IPS-20b (cell line): ENCODE data around the gene SPRTN.

ENCODE experiments used
- H3K27ac ChIP-seq: one replicate; pipeline ENCODE4 v1.5.1; 2013; ENCODE audit warnings: low read length
- H3K27me3 ChIP-seq: 2 replicates; pipeline ENCODE4 v1.6.1; 2013; ENCODE audit warnings: mild to moderate bottlenecking, low read length, inconsistent platforms; ENCODE audit not compliant: insufficient read depth
- H3K36me3 ChIP-seq: 2 replicates; pipeline ENCODE4 v1.6.1; 2013; ENCODE audit warnings: low read depth, mild to moderate bottlenecking, inconsistent platforms, low read length, moderate library complexity; ENCODE audit not compliant: insufficient read depth
- H3K4me1 ChIP-seq: 2 replicates; pipeline ENCODE4 v1.6.1; 2013; ENCODE audit warnings: mild to moderate bottlenecking, control low read depth, inconsistent platforms, low read length, moderate library complexity; ENCODE audit not compliant: insufficient read depth
- H3K4me3 ChIP-seq: 2 replicates; pipeline ENCODE4 v1.5.1; 2013; ENCODE audit warnings: mild to moderate bottlenecking, low read length, inconsistent platforms
- H3K9ac ChIP-seq: 2 replicates; pipeline ENCODE4 v1.6.1; 2013; ENCODE audit warnings: low read depth, mild to moderate bottlenecking, inconsistent platforms, low read length, moderate library complexity
- H3K9me3 ChIP-seq: 2 replicates; pipeline ENCODE4 v1.6.1; 2013; ENCODE audit warnings: mild to moderate bottlenecking, low read depth, low read length, inconsistent platforms; ENCODE audit not compliant: insufficient read depth

SPRTN gene, protein sequence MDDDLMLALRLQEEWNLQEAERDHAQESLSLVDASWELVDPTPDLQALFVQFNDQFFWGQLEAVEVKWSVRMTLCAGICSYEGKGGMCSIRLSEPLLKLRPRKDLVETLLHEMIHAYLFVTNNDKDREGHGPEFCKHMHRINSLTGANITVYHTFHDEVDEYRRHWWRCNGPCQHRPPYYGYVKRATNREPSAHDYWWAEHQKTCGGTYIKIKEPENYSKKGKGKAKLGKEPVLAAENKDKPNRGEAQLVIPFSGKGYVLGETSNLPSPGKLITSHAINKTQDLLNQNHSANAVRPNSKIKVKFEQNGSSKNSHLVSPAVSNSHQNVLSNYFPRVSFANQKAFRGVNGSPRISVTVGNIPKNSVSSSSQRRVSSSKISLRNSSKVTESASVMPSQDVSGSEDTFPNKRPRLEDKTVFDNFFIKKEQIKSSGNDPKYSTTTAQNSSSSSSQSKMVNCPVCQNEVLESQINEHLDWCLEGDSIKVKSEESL

GRCh38 chr1:231338270-231339128, at the start of gene SPRTN:
SPRTN (plus strand) TSS chr1:231338293; CDS start chr1:231338384, 91 bp downstream.
- Histone ChIP-seq H3K9me3 (no peaks in the 10 kb centered on the region), H3K27ac (peak within 1 kb of the TSS; percentile 59), H3K4me3 (peak within 1 kb of the TSS; percentile 98), H3K4me1 (peaks cover 18% of the 10 kb centered on the region), H3K36me3 (peaks cover 24% of the 10 kb centered on the region), H3K9ac (peak within 1 kb of the TSS; percentile 96), H3K27me3 (no peaks in the 10 kb centered on the region)

GRCh38 chr1:231295938-231296337, 42.2 kb upstream of the SPRTN start:
- no peaks in the 10 kb centered on the region for H3K4me1 ChIP-seq
- no peaks in the 10 kb centered on the region for H3K9me3 ChIP-seq
- H3K4me3 ChIP-seq: no peak overlapping the region
- H3K9ac ChIP-seq: no peak overlapping the region
- H3K36me3 ChIP-seq: no peaks in the 10 kb centered on the region
- H3K27me3 ChIP-seq: no peaks in the 10 kb centered on the region
- H3K27ac ChIP-seq: no peak overlapping the region

GRCh38 chr1:231301990-231302389, 36.1 kb upstream of the SPRTN start:
- Histone ChIP-seq H3K9me3 (no peaks in the 10 kb centered on the region), H3K27me3 (no peaks in the 10 kb centered on the region; the same call in 1 of the 2 replicates), H3K27ac (no peak overlapping the region), H3K4me3 (no peak overlapping the region), H3K36me3 (no peaks in the 10 kb centered on the region), H3K4me1 (no peaks in the 10 kb centered on the region), H3K9ac (no peak overlapping the region)

DNA sequence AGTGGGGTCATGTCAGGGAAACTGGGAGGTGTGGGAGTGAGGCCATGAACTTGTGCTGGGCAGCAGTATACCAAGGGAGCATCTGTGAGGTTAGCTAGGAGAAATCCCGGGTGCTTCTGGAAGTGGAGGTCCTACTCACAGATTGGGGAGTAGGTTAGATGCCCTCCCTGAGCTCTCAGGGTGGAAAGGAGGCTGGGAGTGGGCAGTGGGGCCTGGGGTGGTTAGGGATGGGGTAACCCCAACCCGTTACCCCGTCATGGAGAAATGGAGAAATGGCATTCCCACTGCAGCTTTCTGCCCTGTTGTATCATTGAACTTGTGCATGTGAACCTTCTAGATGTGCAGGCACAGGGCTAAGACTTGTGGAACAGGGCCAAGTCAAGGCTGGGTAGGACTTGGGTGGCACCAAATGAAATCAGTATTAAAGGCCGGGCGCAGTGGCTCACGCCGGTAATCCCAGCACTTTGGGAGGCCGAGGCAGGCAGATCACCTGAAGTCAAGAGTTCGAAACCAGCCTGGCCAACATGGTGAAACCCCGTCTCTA, 27.6 kb upstream of the SPRTN start:
- Histone ChIP-seq H3K27ac (no peak overlapping the region), H3K4me3 (no peak overlapping the region), H3K27me3 (no peaks in the 10 kb centered on the region; the same call in 1 of the 2 replicates), H3K36me3 (no peaks in the 10 kb centered on the region), H3K9ac (no peak overlapping the region), H3K9me3 (no peaks in the 10 kb centered on the region), H3K4me1 (no peaks in the 10 kb centered on the region)

GRCh38 chr1:231311720-231312431, 26.2 kb upstream of the SPRTN start:
- H3K4me3 ChIP-seq: no peak overlapping the region
- no peak overlapping the region for H3K9ac ChIP-seq
- H3K27me3 ChIP-seq: no peaks in the 10 kb centered on the region; the same call in 1 of the 2 replicates
- no peaks in the 10 kb centered on the region for H3K9me3 ChIP-seq
- no peaks in the 10 kb centered on the region for H3K4me1 ChIP-seq
- H3K36me3 ChIP-seq: no peaks in the 10 kb centered on the region
- H3K27ac ChIP-seq: no peak overlapping the region

GRCh38 chr1:231312432-231312788, 25.7 kb upstream of the SPRTN start:
- no peaks in the 10 kb centered on the region for H3K36me3 ChIP-seq

GRCh38 chr1:231313661-231314060, 24.4 kb upstream of the SPRTN start:
- H3K36me3 ChIP-seq: no peaks in the 10 kb centered on the region
- no peak overlapping the region for H3K9ac ChIP-seq
- H3K4me3 ChIP-seq: no peak overlapping the region
- no peaks in the 10 kb centered on the region for H3K4me1 ChIP-seq
- no peaks in the 10 kb centered on the region for H3K9me3 ChIP-seq
- H3K27ac ChIP-seq: no peak overlapping the region
- H3K27me3 ChIP-seq: no peaks in the 10 kb centered on the region; the same call in 1 of the 2 replicates

More at GRCh38 chr1:231312432-231312788, 25.7 kb upstream of the SPRTN start:
- H3K9me3 ChIP-seq: no peaks in the 10 kb centered on the region
- no peak overlapping the region for H3K9ac ChIP-seq
- H3K4me3 ChIP-seq: no peak overlapping the region
- H3K27me3 ChIP-seq: no peaks in the 10 kb centered on the region; the same call in 1 of the 2 replicates
- no peaks in the 10 kb centered on the region for H3K4me1 ChIP-seq
- H3K27ac ChIP-seq: no peak overlapping the region

- H3K4me1 ChIP-seq: no peaks in the 10 kb centered on the region
- no peak overlapping the region for H3K9ac ChIP-seq
- H3K27me3 ChIP-seq: no peaks in the 10 kb centered on the region; the same call in 1 of the 2 replicates
- no peak overlapping the region for H3K27ac ChIP-seq
- no peaks in the 10 kb centered on the region for H3K36me3 ChIP-seq
- no peaks in the 10 kb centered on the region for H3K9me3 ChIP-seq
- no peak overlapping the region for H3K4me3 ChIP-seq
Measured at GRCh38 chr1:231315887-231316286, 22.2 kb upstream of the SPRTN start.

DNA sequence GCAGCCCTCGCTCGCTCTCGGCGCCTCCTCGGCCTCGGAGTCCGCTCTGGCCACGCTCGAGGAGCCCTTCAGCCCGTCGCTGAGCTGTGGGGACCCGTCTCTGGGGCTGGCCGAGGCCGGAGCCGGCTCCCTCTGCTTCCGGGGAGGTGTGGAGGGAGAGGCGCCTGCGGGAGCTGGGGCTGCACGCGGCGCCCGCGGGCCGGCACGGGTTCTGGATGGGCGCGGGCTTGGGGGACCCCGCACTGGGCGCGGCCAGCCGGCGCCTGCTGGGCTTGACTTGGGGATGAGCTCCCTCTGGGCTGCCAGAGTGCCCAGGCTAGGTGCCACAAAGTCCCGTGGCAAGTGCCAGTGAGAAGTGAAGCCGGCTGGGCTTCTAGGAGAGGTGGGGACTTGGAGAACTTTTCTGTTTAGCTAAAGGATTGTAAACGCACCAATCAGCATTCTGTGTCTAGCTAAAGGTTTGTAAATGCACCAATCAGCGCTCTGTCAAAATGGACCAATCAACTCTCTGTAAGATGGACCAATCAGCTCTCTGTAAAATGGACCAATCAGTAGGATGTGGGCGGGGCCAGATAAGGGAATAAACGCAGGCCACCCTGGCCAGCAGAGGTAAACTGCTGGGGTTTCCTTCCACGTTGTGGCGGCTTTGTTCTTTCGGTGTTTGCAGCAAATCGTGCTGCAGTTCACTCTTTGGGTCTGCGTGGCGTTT, 20.6 kb upstream of the SPRTN start:
- H3K27ac ChIP-seq: no peak overlapping the region
- H3K36me3 ChIP-seq: no peaks in the 10 kb centered on the region
- H3K9me3 ChIP-seq: no peaks in the 10 kb centered on the region
- no peaks in the 10 kb centered on the region; the same call in 1 of the 2 replicates for H3K27me3 ChIP-seq
- no peaks in the 10 kb centered on the region for H3K4me1 ChIP-seq
- H3K9ac ChIP-seq: no peak overlapping the region
- no peak overlapping the region for H3K4me3 ChIP-seq

GRCh38 chr1:231318015-231318355, 20.1 kb upstream of the SPRTN start:
- Histone ChIP-seq H3K4me1 (no peaks in the 10 kb centered on the region), H3K9me3 (no peaks in the 10 kb centered on the region), H3K36me3 (no peaks in the 10 kb centered on the region), H3K27ac (no peak overlapping the region), H3K27me3 (no peaks in the 10 kb centered on the region), H3K9ac (no peak overlapping the region), H3K4me3 (no peak overlapping the region)

DNA sequence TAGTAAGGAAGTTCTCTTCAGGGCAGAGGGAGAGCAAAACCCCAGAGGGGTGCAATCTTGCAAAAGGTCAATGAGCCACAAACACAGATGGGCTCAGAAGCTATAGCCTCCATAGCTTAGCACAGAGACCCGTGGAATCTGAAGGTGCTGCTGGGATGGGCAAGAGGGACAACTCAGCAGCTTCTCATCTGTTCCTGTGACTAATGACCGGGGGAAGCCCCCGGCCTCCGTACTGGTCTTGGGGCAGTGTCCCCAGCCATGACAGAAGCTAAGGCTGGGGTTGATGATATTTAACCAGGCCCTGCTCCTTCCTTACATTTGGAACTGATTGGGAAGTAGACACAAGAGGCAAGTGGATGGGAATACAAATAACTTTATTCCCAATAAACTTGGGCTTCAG, 19.5 kb upstream of the SPRTN start:
- no peaks in the 10 kb centered on the region for H3K36me3 ChIP-seq
- no peak overlapping the region for H3K4me3 ChIP-seq
- no peaks in the 10 kb centered on the region for H3K9me3 ChIP-seq
- H3K27me3 ChIP-seq: no peaks in the 10 kb centered on the region
- H3K27ac ChIP-seq: no peak overlapping the region
- H3K9ac ChIP-seq: no peak overlapping the region
- no peaks in the 10 kb centered on the region for H3K4me1 ChIP-seq
